Stimulated activated CD4-positive, alpha-beta T cell treated with anti-CD3 and anti-CD28 coated beads, Interleukin-4, amount 100 ng/mL, for 48 hours (primary cell): ENCODE results near the gene LDLRAD4.
"Not testable (repeated sequence)": the region's sequence is repeated elsewhere in the genome, so short reads cannot be mapped to it uniquely, and the experiment has no call there.

Experiments
- DNase-seq, 2 donors: peaks; one replicate each; pipeline ENCODE4 v3.0.0-alpha.2; 2020; ENCODE audit warnings: low read depth in 2 of 2

The LDLRAD4 gene

DNA sequence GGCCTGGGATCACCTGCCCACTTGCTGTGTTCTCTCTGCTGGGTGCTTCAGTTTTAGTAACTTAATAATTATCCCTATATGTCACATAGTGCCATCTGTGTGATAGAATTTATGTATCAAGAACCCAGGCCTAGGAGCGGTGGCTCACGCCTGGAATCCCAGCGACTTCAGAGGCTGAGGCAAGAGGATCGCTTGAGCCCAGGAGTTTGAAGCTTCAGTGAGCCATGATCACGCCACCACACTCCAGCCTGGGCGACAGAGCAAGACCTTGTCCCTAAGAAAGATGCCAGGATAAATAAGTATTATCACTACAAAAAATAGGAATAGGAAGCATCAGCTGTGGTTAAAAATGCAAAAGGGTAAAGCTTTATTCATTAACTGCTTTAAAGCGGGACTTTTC lies 267.0 kb downstream of the LDLRAD4 start:
- DNase-seq: no peak

DNA sequence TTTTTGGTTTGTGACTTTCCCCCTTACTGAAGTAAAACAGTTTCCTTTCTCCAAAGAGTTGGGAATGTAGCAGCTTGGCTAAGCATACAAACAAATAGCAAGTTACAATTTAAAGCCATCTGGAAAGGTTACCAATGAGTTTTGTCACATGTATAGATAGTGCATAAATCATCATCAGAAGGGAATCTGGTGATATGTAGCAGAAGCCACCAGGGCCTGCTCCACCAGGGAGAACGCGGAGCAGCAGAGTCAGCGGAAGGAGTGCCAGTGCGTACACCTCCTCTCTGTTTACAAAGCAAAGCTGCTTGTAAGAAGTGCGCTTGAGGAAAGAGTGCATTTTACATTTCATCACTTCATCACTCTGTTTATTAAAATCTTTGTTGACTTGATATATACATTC lies 267.7 kb downstream of the LDLRAD4 start:
- no peak for DNase-seq

- no peak for DNase-seq
These were observed 268.1 kb downstream of the LDLRAD4 start for GRCh38 chr18:13486686-13487085.

DNA sequence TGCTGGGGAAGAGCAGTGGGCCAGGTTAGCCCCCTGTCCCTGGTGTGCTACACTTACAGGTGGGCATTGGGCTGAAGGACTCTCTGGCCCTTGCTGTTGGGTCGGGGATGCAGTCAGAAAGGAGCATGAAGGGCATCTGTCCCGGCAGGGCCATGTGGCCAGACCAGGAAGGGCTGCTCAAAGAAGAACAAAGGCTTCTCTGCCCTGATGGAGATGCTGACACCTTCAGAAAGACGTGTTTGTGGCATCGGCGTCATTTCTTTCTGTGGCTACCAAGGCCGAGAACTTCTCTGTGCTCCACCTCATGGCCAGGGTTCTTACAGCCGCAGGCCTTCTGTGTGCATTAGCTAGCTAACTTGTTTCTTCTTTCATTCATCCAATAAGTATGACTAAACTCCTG lies 268.7 kb downstream of the LDLRAD4 start:
- DNase-seq: no peak

- no peak for DNase-seq
These were observed 269.8 kb downstream of the LDLRAD4 start for GRCh38 chr18:13488281-13488929.

DNA sequence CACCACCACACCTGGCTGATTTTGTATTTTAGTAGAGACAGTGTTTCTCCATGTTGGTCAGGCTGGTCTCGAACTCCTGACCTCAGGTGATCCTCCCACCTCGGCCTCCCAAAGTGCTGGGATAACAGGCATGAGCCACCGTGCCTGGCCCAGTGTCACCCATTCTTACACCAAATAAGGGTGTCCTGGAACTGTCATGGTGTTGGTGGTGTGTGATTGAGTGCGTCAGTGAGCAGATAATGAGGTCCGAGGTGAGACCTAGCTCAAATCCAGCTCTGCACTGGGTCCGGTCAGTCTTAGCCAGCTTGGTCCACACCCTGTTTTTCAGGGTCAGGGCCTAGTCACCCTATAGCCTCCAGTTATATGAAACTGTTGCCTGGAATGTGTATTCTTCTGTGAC lies 270.7 kb downstream of the LDLRAD4 start:
- not testable (repeated sequence) for DNase-seq

GRCh38 chr18:13491138-13491537 lies 272.6 kb downstream of the LDLRAD4 start:
- no peak for DNase-seq

DNA sequence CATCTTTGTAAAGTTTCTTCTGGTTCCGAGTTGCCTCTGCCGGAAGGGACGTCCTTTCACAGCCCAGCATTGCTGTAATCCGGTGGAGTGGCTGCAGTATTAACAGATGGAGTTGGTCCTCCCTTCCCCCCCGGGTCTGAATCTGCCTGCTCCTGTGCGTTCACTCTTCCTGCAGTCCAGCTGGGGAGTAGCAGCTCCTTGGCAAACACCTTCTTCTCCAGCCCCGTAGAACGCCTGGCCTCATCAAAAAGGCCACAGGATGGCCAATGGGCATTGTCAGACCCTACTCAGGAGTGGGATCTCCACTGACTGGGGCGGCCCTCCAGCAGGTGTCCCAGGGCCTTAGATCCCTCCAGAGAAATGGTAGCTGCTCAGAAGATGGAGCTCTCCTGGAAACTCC lies 273.8 kb downstream of the LDLRAD4 start:
- DNase-seq: no peak

DNA sequence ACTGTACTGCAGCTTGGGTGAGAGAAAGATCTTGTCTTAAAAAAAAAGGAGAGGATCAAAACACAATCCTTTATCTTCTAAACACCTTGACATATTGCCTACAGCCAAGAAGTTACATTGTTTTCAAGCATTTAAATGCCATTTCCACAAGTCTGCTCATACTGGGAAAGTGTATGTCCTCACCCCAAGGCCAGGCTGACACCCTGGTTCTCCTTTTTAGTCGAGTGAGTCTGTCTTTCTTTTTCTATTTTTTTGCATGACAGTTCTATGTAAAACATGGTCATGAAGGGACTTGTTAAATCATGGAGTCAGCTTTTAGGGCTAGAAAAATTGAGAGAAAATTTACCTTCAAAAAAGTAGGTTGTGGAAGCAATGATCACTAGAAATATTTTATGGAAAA lies 274.5 kb downstream of the LDLRAD4 start:
- no peak for DNase-seq

DNA sequence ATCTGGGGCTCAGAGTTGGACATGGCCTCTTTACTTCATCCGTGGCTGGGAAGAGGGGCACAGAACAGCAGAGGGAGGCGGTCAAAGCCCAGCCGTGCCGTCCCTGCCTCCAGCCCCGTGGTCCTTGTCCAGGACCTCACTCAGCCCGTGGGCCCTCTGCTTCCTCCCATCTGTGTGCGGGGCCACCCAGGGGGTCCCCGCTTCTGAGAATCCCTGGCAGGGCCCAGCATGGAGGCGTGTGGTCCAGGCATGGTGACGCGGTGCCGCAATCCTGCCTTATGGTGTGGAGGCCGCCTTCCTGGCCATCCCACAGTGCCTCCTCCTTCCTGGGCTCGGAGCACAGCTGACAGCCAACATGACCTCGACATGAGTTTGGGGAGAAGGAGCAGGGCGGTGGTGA lies 275.2 kb downstream of the LDLRAD4 start:
- no peak for DNase-seq

GRCh38 chr18:13494871-13495445 lies 276.4 kb downstream of the LDLRAD4 start:
- DNase-seq: no peak

DNA sequence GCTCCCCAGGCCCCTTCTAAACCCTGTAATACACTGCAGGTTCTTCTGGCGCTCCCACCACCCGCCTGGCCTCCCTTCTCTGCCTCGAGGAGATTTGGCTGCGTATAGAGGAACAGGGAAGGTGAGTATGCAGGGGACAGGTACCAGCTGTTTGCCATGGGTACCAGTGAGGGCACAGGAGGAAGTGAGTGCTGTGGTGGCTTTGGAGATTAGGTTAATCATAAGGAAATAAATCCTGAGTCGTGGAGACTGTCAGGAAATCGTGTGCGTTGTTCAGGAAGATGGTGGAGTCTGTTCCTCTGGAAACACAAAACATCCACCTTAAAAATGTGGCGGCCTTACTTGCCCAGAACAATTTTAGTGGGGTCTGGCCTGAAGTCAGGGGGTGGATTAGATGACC lies 277.4 kb downstream of the LDLRAD4 start:
- no peak for DNase-seq

- no peak for DNase-seq
These were observed 278.2 kb downstream of the LDLRAD4 start for GRCh38 chr18:13496691-13497281.

- no peak for DNase-seq
These were observed 281.2 kb downstream of the LDLRAD4 start for GRCh38 chr18:13499803-13500202.

DNA sequence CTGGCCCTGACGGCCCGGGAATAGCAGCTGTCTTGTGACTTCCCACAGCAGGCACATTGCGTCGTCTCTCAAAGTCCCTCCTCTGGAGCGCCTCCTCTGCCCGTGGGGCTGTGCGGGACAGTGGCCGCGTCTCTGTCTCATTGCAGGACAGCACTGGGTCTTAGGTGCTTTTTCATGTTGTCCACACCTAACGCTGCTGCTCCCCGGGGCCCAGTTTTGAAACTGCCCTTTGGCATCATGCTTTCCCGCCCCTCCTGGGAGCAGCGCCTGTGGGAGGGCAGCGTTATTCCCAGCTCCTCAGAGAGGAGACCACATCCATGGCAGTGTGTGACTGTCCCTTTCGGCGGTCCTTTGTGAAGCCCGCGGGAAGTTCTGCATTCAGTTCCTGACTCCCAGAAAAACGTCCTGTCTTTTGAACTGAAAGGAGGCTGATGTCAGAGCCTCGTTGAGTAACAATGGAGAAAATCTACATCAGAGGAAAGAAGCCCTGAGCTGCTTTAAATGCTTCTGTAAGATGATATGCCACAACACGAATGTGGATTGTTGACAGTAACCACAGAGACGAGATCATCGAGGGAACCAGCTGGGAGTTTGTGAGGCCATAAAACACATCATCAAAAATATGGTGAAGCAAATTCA lies 281.8 kb downstream of the LDLRAD4 start:
- no peak for DNase-seq

- no peak for DNase-seq
These were observed 282.4 kb downstream of the LDLRAD4 start for GRCh38 chr18:13500869-13501542.

DNA sequence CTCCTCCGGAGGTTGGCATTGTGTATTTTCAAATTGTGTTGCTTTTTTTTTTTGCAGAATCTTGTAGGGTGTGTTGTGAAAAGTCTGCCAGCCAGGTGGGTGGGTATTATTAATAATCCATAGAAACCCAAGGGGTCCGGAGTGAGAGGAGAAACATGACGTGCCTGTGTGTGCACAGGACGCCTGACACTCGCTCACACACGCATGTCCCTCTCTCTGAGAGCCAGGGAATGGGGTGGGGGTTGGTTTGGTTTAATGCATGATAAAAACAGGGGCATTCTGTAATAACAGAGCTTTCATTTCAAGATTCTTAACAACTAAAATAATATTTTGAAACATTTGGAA lies 283.0 kb downstream of the LDLRAD4 start:
- no peak for DNase-seq

DNA sequence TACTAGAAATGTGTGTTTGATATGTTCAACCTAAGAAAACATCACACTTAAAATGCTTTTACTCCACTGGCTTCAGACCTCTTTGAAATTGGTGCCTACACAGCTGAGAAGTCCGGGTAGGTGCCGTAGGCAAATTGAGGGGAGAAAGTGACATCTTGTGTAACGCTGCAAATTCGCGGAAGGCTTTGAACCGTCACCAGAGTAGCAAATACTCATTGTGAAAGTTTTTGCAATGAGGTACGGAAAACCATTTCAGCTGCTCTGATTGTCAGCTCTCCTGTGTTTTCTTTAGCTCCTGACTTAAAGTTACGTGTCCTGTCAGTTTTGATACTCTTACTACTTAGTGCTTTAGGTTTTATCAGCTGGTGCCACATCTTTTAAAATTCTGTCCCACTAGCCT lies 283.3 kb downstream of the LDLRAD4 start:
- DNase-seq: peak; percentile 14 to 26

DNA sequence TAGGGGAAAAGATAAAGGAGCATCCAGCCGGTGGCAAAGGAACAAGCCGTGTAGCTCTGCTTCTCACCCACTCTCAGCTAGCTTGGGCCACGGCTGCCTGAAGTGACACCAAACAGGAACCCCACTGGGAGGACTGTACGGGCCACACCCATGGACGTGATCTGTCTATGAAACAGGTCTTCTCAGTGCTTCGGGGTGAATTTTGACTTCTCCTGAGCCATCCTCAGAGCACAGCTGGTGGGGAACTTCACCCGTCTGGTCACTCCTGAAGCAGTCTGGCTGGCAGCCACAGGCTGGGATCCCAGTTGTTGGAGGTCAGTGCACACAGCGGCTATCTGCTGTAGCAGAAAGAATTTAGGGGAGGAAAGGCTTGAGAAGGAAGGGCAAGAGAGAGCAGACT lies 284.0 kb downstream of the LDLRAD4 start:
- no peak for DNase-seq

DNA sequence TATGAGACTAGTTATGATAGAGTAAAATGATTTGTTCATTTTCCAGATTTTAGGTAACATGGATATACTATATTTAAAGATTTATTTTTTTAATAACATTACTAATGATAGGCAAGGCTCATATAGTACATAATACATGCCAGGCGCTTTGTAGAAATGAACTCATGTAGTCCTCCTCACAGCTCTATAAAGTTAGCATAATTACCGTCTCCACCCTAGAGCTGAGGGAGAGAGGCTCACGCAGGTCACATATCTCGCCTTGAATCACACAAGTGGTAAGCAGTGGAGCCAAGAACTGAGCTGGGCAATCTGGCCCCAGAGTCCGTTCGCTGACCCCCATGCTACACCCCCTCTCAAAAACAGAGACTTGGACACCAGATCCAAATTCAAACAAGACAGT lies 285.3 kb downstream of the LDLRAD4 start:
- no peak for DNase-seq

GRCh38 chr18:13505780-13506345 lies 287.3 kb downstream of the LDLRAD4 start:
- DNase-seq: no peak

DNA sequence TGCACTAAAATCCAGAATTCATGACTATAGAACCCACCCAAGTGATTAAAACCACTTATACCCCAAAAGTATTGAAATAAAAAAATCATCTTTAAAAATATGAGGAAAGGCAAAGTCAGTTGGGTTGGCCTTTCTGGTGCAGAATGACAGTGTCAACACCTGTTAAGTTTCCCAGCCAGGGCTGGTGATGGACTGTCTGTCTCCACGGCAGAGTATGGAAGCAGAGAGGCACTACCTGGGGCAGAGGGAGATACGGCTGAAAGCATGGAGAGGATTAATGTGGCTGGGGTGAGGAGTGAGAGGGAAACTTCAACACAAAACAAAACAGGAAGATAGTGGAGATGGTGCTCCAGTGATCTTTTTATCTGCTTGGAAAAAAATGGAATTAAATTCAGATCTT lies 292.0 kb downstream of the LDLRAD4 start:
- no peak for DNase-seq
